Mammary epithelial cell (primary cell): ENCODE results near the gene CTU2.
A peak's percentile ranks its signal among the peaks of the same experiment; 100 is the strongest.

Experiments used
- EZH2 ChIP-seq: IDR thresholded peaks from 2 replicates; pipeline ENCODE4 v1.6.1; 2012; ENCODE audit warnings: low read length, inconsistent platforms, borderline replicate concordance
- TF ChIP-seq, protein P1 (sequence below), 2 donors: IDR thresholded peaks in 1 of 2; conservative IDR thresholded peaks in 1 of 2; 2 replicates each; pipeline ENCODE4 v1.5.1; 2011 to 2012; ENCODE audit warnings: inconsistent platforms in 2 of 2, low read length in 2 of 2, mild to moderate bottlenecking in 2 of 2, control low read depth in 1 of 2, low read depth in 1 of 2; ENCODE audit not compliant: insufficient read depth in 1 of 2; ENCODE audit errors: extremely low read depth in 1 of 2

DNA sequence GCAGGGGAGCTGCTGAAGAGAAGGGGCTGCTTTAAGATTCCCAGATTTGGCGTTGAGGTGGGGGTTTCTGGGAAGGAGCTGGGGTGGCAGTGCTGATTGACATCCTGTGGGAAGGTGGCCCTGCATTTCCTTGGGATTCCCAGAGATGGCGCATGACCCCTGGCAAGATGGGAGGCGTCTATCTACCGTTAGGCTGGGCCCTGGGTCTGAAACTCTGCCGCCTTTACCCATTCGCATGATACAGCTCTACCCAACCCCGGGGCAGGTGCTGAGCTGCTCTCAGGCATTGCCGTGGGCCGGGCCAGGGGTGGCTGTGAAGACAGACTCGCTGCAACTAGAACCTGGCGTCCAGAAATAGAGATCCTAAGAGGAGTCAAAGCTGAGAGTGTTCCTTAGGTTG, 33.5 kb upstream of the CTU2 start:
- TF ChIP-seq, protein P1, sequence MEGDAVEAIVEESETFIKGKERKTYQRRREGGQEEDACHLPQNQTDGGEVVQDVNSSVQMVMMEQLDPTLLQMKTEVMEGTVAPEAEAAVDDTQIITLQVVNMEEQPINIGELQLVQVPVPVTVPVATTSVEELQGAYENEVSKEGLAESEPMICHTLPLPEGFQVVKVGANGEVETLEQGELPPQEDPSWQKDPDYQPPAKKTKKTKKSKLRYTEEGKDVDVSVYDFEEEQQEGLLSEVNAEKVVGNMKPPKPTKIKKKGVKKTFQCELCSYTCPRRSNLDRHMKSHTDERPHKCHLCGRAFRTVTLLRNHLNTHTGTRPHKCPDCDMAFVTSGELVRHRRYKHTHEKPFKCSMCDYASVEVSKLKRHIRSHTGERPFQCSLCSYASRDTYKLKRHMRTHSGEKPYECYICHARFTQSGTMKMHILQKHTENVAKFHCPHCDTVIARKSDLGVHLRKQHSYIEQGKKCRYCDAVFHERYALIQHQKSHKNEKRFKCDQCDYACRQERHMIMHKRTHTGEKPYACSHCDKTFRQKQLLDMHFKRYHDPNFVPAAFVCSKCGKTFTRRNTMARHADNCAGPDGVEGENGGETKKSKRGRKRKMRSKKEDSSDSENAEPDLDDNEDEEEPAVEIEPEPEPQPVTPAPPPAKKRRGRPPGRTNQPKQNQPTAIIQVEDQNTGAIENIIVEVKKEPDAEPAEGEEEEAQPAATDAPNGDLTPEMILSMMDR (conservative IDR thresholded peaks at IDR 0.05 in 1 of 2, IDR thresholded peaks at IDR 0.05 in 1 of 2; ENCODE audit: extremely low read depth in 1 of 2, insufficient read depth in 1 of 2, low read depth in 1 of 2, low read length in 2 of 2), result peak; percentile 13 to 28
- no peak for TF ChIP-seq EZH2
